Caki2 (cell line): Measurements from ENCODE around the gene CCR3. TPM values are rescaled to one million over a fixed set of nuclear protein-coding genes. Genes with fewer than 3 reads are reported as not detected.

ENCODE experiments used
- DNase-seq: peaks from one replicate; pipeline ENCODE4 v3.0.0-alpha.2; 2015; ENCODE audit warnings: low read depth
- in situ Hi-C: cut with HindIII; loops from 2 replicates; pipeline ENCODE4 v1.10.0; 2016; ENCODE audit warnings: low sequenced_read_pairs, low pct_unique_long_range_greater_than_20kb, mixed read lengths
- total RNA-seq: library from RNA; depleted of rRNA; stranded (reverse); fragments of >200 nt; shearing (Covaris generic); gene quantifications from 2 replicates; pipeline ENCODE4 v1.2.3, GENCODE V29; 2014; ENCODE audit warnings: low replicate concordance

CCR3 gene
- total RNA-seq, 1 experiment from 2014 or later = not detected

- in situ Hi-C loops = no loop called here
- no peak for DNase-seq
These were observed 16.3 kb downstream of the CCR3 start for GRCh38 chr3:46258525-46258924.

GRCh38 chr3:46261926-46262594 lies 19.8 kb downstream of the CCR3 start:
- in situ Hi-C loops = no loop called here
- DNase-seq = no peak

- in situ Hi-C loops = no loop called here
- DNase-seq = no peak
These were observed 21.7 kb downstream of the CCR3 start for GRCh38 chr3:46264002-46264401.

- in situ Hi-C loops = no loop called here
- no peak for DNase-seq
These were observed 24.3 kb downstream of the CCR3 start for GRCh38 chr3:46266598-46266997.

GRCh38 chr3:46269556-46269955 lies 27.3 kb downstream of the CCR3 start:
- in situ Hi-C loops = no loop called here
- DNase-seq = no peak

- in situ Hi-C loops = no loop called here
- DNase-seq = no peak
These were observed 28.2 kb downstream of the CCR3 start for GRCh38 chr3:46270474-46270873.

GRCh38 chr3:46271209-46271745 lies 29.0 kb downstream of the CCR3 start:
- in situ Hi-C loops = no loop called here
- no peak for DNase-seq

- no peak for DNase-seq
- in situ Hi-C loops = no loop called here
These were observed 29.8 kb downstream of the CCR3 start for GRCh38 chr3:46272028-46272451.

- peak; percentile 3 for DNase-seq
- in situ Hi-C loops = no loop called here
These were observed 34.3 kb downstream of the CCR3 start for GRCh38 chr3:46276497-46277099.

GRCh38 chr3:46277476-46277875 lies 35.2 kb downstream of the CCR3 start:
- in situ Hi-C loops = no loop called here
- no peak for DNase-seq

- no peak for DNase-seq
- in situ Hi-C loops = no loop called here
These were observed 36.8 kb downstream of the CCR3 start for GRCh38 chr3:46278816-46279672.

GRCh38 chr3:46280105-46280797 lies 38.0 kb downstream of the CCR3 start:
- in situ Hi-C loops = no loop called here
- no peak for DNase-seq

GRCh38 chr3:46281551-46281950 lies 39.3 kb downstream of the CCR3 start:
- DNase-seq = no peak
- in situ Hi-C loops = no loop called here

GRCh38 chr3:46282041-46282440 lies 39.8 kb downstream of the CCR3 start:
- no peak for DNase-seq
- in situ Hi-C loops = no loop called here

- no peak for DNase-seq
- in situ Hi-C loops = no loop called here
These were observed 40.4 kb downstream of the CCR3 start for GRCh38 chr3:46282696-46283095.

GRCh38 chr3:46283881-46284450 lies 41.7 kb downstream of the CCR3 start:
- in situ Hi-C loops = no loop called here
- DNase-seq = no peak

- no peak for DNase-seq
- in situ Hi-C loops = no loop called here
These were observed 42.9 kb downstream of the CCR3 start for GRCh38 chr3:46284981-46285683.
